GM12891 (cell line): ENCODE results near the gene SLC6A4.

Experiments
- POLR2A ChIP-seq: IDR thresholded peaks from 2 replicates; pipeline ENCODE4 v1.6.1; 2011; ENCODE audit warnings: low read depth, low read length, control low read depth
- POLR2AphosphoS5 ChIP-seq: IDR thresholded peaks from 2 replicates; pipeline ENCODE4 v1.6.1; 2011; ENCODE audit warnings: low read depth, low read length, control low read depth
- POU2F2 ChIP-seq: IDR thresholded peaks from 2 replicates; pipeline ENCODE4 v1.6.1; 2011; ENCODE audit warnings: low read depth, mild to moderate bottlenecking, control low read depth, low read length, moderate library complexity
- SPI1 ChIP-seq: IDR thresholded peaks from 2 replicates; pipeline ENCODE4 v1.6.1; 2011; ENCODE audit warnings: low read depth, low read length, control low read depth
- TAF1 ChIP-seq: IDR thresholded peaks from 2 replicates; pipeline ENCODE4 v1.6.1; 2011; ENCODE audit warnings: low read depth, low read length, control low read depth

- no peak for TF ChIP-seq POLR2AphosphoS5
- TF ChIP-seq TAF1, result no peak
- TF ChIP-seq POLR2A, result no peak
- no peak for TF ChIP-seq SPI1
- no peak for TF ChIP-seq POU2F2
Measured at GRCh38 chr17:30217054-30217453, 18.4 kb downstream of the SLC6A4 start.
